GM21619 (cell line): ENCODE data around the gene HOXC12.

Experiments
- ATAC-seq: cut with Tn5 transposase; IDR thresholded peaks from one replicate; pipeline ENCODE4 v1.9.1; 2021; ENCODE audit not compliant: unreplicated experiment

The HOXC12 gene

GRCh38 chr12:53982648-53983567 is 28.2 kb downstream of the HOXC12 start:
- ATAC-seq, result no peak

- ATAC-seq, result no peak
Measured at GRCh38 chr12:53983568-53983949, 28.9 kb downstream of the HOXC12 start.

- ATAC-seq, result no peak
Measured at GRCh38 chr12:53983950-53984572, 29.4 kb downstream of the HOXC12 start.

GRCh38 chr12:53984901-53985691 is 30.4 kb downstream of the HOXC12 start, which contains the start of gene HOXC10:
TSS of gene HOXC10 (plus strand) at chr12:53985146. CDS start at chr12:53985260, 114 bp downstream.
- ATAC-seq, result no peak

GRCh38 chr12:53985692-53985993 is 30.9 kb downstream of the HOXC12 start:
- no peak for ATAC-seq

- no peak for ATAC-seq
Measured at GRCh38 chr12:53985994-53986685, 31.4 kb downstream of the HOXC12 start.

GRCh38 chr12:53986686-53987483 is 32.2 kb downstream of the HOXC12 start:
- ATAC-seq, result no peak

GRCh38 chr12:53987787-53988230 is 33.1 kb downstream of the HOXC12 start:
- no peak for ATAC-seq

GRCh38 chr12:53988541-53989226 is 34.0 kb downstream of the HOXC12 start:
- no peak for ATAC-seq

- peak; percentile 55 for ATAC-seq
Measured at GRCh38 chr12:53989227-53990113, 34.8 kb downstream of the HOXC12 start.

GRCh38 chr12:53990311-53991076 is 35.8 kb downstream of the HOXC12 start:
- ATAC-seq, result no peak

- no peak for ATAC-seq
Measured at GRCh38 chr12:53991077-53991460, 36.4 kb downstream of the HOXC12 start.

- ATAC-seq, result no peak
Measured at GRCh38 chr12:53992377-53992889, 37.7 kb downstream of the HOXC12 start.

GRCh38 chr12:53993162-53994008 is 38.7 kb downstream of the HOXC12 start:
- no peak for ATAC-seq

GRCh38 chr12:53994009-53994263 is 39.2 kb downstream of the HOXC12 start:
- ATAC-seq, result no peak

GRCh38 chr12:53994264-53995001 is 39.7 kb downstream of the HOXC12 start:
- ATAC-seq, result no peak
